BLaER1 (cell line): ENCODE measurements around the gene NDST1.

ENCODE experiments used
- H3K27ac ChIP-seq: shearing (Covaris generic); formaldehyde crosslinking; 2 replicates; pipeline ENCODE4 v1.8.1; 2022
- H3K27me3 ChIP-seq: shearing (Covaris generic); formaldehyde crosslinking; 2 replicates; pipeline ENCODE4 v1.8.1; 2022
- H3K36me3 ChIP-seq: shearing (Covaris generic); formaldehyde crosslinking; 2 replicates; pipeline ENCODE4 v1.8.1; 2022
- H3K4me1 ChIP-seq: shearing (Covaris generic); formaldehyde crosslinking; 2 replicates; pipeline ENCODE4 v1.8.1; 2022
- H3K4me2 ChIP-seq: shearing (Covaris generic); formaldehyde crosslinking; 2 replicates; pipeline ENCODE4 v1.8.1; 2022
- H3K4me3 ChIP-seq: shearing (Covaris generic); formaldehyde crosslinking; 2 replicates; pipeline ENCODE4 v1.8.1; 2022
- H3K9ac ChIP-seq: shearing (Covaris generic); formaldehyde crosslinking; 2 replicates; pipeline ENCODE4 v1.8.1; 2022
- H3K9me3 ChIP-seq: shearing (Covaris generic); formaldehyde crosslinking; 2 replicates; pipeline ENCODE4 v1.8.1; 2022
- H4K20me1 ChIP-seq: shearing (Covaris generic); formaldehyde crosslinking; 2 replicates; pipeline ENCODE4 v1.8.1; 2022
- Cebpa-rat ChIP-seq: shearing (Covaris generic); IDR thresholded peaks from 2 replicates; pipeline ENCODE4 v1.8.1; 2022

Gene NDST1

GRCh38 chr5:150498971-150499370 is 9.0 kb upstream of the NDST1 start:
- Histone ChIP-seq H3K4me2 (peak overlapping the region; percentile 50), H3K9me3 (no peaks in the 10 kb centered on the region), H3K27me3 (no peaks in the 10 kb centered on the region), H4K20me1 (peaks cover 95% of the 10 kb centered on the region), H3K4me1 (peaks cover 49% of the 10 kb centered on the region), H3K27ac (no peak overlapping the region), H3K4me3 (no peak overlapping the region), H3K36me3 (peaks cover 46% of the 10 kb centered on the region), H3K9ac (no peak overlapping the region)
- no peak for TF ChIP-seq Cebpa-rat

GRCh38 chr5:150499437-150499956 is 8.4 kb upstream of the NDST1 start:
- H3K4me3 ChIP-seq = no peak overlapping the region
- H3K4me1 ChIP-seq = peaks cover 52% of the 10 kb centered on the region
- no peaks in the 10 kb centered on the region for H3K27me3 ChIP-seq
- H3K9me3 ChIP-seq = no peaks in the 10 kb centered on the region
- peak overlapping the region; percentile 50 for H3K4me2 ChIP-seq
- H3K27ac ChIP-seq = no peak overlapping the region
- H4K20me1 ChIP-seq = peaks cover 96% of the 10 kb centered on the region
- H3K9ac ChIP-seq = no peak overlapping the region
- H3K36me3 ChIP-seq = peaks cover 41% of the 10 kb centered on the region
- TF ChIP-seq Cebpa-rat = no peak

DNA sequence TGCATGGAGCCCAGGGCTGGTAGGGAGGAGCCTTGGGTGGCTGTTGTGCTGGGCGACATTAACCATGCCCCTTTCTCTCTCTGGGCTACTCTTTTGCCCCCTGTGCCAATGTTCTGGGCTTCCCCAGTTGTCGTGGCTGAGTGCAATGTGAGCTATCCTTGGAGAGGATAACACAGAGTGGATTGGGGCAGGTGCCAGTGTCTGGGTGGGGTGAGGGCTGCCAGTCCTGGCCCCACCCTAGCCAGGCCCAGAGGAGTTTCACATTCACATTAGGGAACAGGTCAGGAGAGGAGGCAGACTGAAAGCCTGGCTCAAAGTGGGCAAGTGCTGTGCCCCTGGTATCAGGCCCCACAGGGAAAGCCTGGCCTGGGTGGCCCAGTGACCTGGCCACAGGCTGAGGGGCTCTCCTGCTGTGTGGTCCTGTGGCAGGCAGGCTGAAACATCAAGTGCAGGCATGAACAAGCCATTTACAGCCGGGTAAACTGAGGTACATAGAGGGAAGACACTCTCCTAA is 7.5 kb upstream of the NDST1 start:
- H3K4me1 ChIP-seq = peaks cover 61% of the 10 kb centered on the region
- no peaks in the 10 kb centered on the region for H3K27me3 ChIP-seq
- H3K4me2 ChIP-seq = peak overlapping the region; percentile 50; the same call in 1 of the 2 replicates
- H3K9ac ChIP-seq = no peak overlapping the region
- H3K9me3 ChIP-seq = no peaks in the 10 kb centered on the region
- peaks cover 100% of the 10 kb centered on the region for H4K20me1 ChIP-seq
- H3K4me3 ChIP-seq = no peak overlapping the region
- no peak for TF ChIP-seq Cebpa-rat
- H3K36me3 ChIP-seq = peaks cover 41% of the 10 kb centered on the region
- H3K27ac ChIP-seq = no peak overlapping the region

DNA sequence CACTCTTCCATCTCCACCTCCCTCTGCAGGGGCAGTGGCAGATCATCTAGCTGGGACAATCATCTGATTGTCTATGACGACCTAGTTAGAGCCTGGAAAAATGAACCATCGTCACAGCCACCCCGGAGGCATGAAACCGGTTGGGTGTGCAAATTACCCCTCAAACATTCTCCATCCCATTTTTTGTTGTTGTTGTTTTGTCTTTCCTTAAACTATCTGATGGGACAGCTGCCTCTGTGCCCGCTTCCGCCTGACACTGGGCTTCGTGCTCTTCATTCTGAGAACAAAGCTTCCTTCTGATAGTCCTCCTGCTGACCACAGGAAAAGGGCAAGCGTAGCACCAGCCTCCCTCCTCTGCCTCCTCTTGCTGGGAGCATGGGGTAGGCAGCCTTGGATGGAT is 7.0 kb upstream of the NDST1 start:
- TF ChIP-seq Cebpa-rat = no peak
- no peak overlapping the region for H3K4me2 ChIP-seq
- peaks cover 100% of the 10 kb centered on the region for H4K20me1 ChIP-seq

GRCh38 chr5:150502106-150502505 is 5.8 kb upstream of the NDST1 start:
- H4K20me1 ChIP-seq = peaks cover 100% of the 10 kb centered on the region
- H3K36me3 ChIP-seq = peaks cover 31% of the 10 kb centered on the region
- H3K4me3 ChIP-seq = no peak overlapping the region
- H3K9me3 ChIP-seq = no peaks in the 10 kb centered on the region
- TF ChIP-seq Cebpa-rat = no peak
- no peaks in the 10 kb centered on the region for H3K27me3 ChIP-seq
- H3K4me2 ChIP-seq = no peak overlapping the region
- no peak overlapping the region for H3K27ac ChIP-seq
- H3K4me1 ChIP-seq = peaks cover 64% of the 10 kb centered on the region
- H3K9ac ChIP-seq = no peak overlapping the region

More for the DNA sequence above, 7.0 kb upstream of the NDST1 start:
- no peak overlapping the region for H3K4me3 ChIP-seq
- no peaks in the 10 kb centered on the region for H3K9me3 ChIP-seq
- H3K4me1 ChIP-seq = peaks cover 64% of the 10 kb centered on the region
- no peaks in the 10 kb centered on the region for H3K27me3 ChIP-seq
- H3K36me3 ChIP-seq = peaks cover 39% of the 10 kb centered on the region
- H3K9ac ChIP-seq = no peak overlapping the region
- H3K27ac ChIP-seq = no peak overlapping the region

DNA sequence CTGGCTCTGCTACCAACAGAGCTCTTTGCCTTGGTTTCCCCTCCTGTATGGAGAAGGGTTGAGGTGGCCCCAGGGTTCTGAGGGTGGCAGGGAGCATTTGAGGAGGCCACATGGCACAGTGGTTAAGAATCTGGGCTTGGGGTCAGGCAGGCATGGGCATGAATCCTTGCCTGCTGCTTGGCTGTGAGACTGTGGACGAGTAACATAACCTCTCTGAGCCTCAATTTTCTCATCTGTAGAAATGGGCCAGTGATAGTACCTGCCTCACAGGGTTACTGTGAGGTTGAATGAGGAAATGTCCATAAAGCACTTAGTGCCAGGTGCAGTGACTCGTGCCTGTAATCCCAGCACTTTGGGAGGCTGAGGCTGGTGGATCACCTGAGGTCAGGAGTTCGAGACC is 5.1 kb upstream of the NDST1 start:
- H3K9me3 ChIP-seq = no peaks in the 10 kb centered on the region
- H3K4me3 ChIP-seq = no peak overlapping the region
- no peak overlapping the region for H3K9ac ChIP-seq
- peaks cover 31% of the 10 kb centered on the region for H3K36me3 ChIP-seq
- H3K4me1 ChIP-seq = peaks cover 64% of the 10 kb centered on the region
- no peak overlapping the region for H3K4me2 ChIP-seq
- H3K27ac ChIP-seq = no peak overlapping the region
- TF ChIP-seq Cebpa-rat = no peak
- no peaks in the 10 kb centered on the region for H3K27me3 ChIP-seq
- peaks cover 100% of the 10 kb centered on the region for H4K20me1 ChIP-seq

DNA sequence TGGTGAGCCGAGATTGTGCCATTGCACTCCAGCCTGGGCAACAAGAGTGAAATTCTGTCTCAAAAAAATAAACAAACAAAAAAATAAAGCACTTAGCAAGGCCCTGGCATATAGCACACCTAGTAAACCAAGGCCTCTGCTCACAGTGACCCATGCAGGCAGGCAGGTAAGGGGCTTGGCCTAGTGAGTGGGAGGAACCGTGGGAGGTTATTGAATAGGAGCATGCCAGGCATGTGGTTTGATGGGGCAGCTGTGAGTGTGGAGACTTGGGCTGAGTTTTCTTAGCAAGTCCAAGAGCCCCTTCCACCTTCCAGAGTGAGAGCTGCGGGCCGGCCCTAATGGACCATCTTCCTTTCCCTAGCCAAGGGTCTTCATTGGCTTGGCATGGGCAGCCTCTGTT is 4.5 kb upstream of the NDST1 start:
- no peak for TF ChIP-seq Cebpa-rat
- Histone ChIP-seq H3K4me1 (peaks cover 64% of the 10 kb centered on the region), H3K36me3 (peaks cover 31% of the 10 kb centered on the region), H3K27ac (no peak overlapping the region), H3K4me3 (no peak overlapping the region), H3K9ac (no peak overlapping the region), H3K27me3 (no peaks in the 10 kb centered on the region), H3K9me3 (no peaks in the 10 kb centered on the region), H4K20me1 (peaks cover 100% of the 10 kb centered on the region), H3K4me2 (no peak overlapping the region)

DNA sequence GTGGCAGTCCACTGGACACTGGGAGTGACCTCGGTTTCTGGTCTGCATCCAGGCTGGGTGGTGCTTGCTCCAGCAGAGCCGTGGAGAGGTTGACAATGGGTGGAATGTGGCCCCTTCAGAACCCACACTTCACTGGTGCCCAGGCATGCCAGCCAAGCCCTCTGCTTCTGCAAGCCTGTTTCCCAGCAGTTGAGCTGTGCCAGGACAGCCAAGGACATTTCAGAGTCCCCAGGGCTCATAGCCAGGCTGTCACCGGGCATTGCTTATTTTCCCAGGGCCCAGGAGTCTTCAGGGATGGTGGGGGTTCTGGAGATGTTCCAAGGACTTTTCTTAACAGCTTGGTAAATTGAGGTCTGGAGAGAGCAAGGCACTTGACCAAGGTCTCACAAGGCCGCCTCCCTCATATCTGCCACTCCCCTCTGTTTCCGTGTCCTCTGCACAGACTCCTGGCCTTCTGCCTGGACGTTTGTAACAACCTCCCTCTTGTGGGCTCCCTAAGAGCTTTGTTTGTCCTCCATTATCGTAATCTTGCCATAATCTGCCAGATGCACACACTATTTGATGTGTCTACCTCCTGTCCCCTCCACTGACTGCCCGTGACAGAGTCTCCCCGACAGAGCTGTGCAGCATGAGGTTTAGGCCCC is 3.8 kb upstream of the NDST1 start:
- Histone ChIP-seq H3K4me2 (no peak overlapping the region), H4K20me1 (peaks cover 100% of the 10 kb centered on the region), H3K9me3 (no peaks in the 10 kb centered on the region), H3K4me3 (no peak overlapping the region), H3K9ac (no peak overlapping the region), H3K4me1 (peaks cover 64% of the 10 kb centered on the region), H3K27ac (no peak overlapping the region), H3K27me3 (no peaks in the 10 kb centered on the region), H3K36me3 (peaks cover 25% of the 10 kb centered on the region)
- TF ChIP-seq Cebpa-rat = no peak

DNA sequence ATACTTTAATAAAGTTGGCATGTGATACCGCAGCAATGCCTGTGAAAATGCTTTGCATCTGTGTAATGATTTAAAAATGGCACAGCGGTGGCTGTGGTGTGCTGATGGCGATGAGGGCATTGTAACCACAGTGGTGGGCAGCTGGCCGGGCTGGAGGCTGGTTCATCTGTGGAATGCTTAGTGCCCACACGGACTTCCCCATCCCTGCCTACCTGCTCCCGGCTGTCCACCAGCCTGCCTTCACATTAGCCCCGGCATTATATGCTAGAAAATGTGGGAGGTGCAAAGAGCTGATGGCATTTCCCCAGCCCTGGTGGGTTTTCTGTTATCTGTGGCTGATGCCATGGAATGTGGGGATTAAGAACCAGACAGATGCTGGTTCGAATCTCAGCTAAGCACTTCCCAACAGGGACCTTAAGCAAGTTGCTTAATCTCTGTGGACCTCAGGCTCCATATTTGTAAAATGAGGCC is 2.9 kb upstream of the NDST1 start:
- no peak for TF ChIP-seq Cebpa-rat
- Histone ChIP-seq H3K4me3 (no peak overlapping the region), H3K4me1 (peaks cover 57% of the 10 kb centered on the region), H3K27ac (no peak overlapping the region), H3K9ac (no peak overlapping the region), H3K27me3 (no peaks in the 10 kb centered on the region), H4K20me1 (peaks cover 100% of the 10 kb centered on the region), H3K4me2 (no peak overlapping the region), H3K36me3 (peaks cover 23% of the 10 kb centered on the region), H3K9me3 (no peaks in the 10 kb centered on the region)

GRCh38 chr5:150505816-150506215 is 2.1 kb upstream of the NDST1 start:
- H3K4me1 ChIP-seq = peaks cover 59% of the 10 kb centered on the region
- no peak for TF ChIP-seq Cebpa-rat
- H3K36me3 ChIP-seq = peaks cover 16% of the 10 kb centered on the region
- H3K9me3 ChIP-seq = no peaks in the 10 kb centered on the region
- no peak overlapping the region for H3K27ac ChIP-seq
- no peak overlapping the region for H3K4me3 ChIP-seq
- no peak overlapping the region for H3K9ac ChIP-seq
- peak overlapping the region; percentile 71 for H3K4me2 ChIP-seq
- H4K20me1 ChIP-seq = peaks cover 100% of the 10 kb centered on the region
- H3K27me3 ChIP-seq = no peaks in the 10 kb centered on the region
